NOMO-1 treated with dmso at 0.1 percent for 144 hours (cell line): Measurements from ENCODE around the gene HS2ST1.
"Not testable (repeated sequence)": the region's sequence is repeated elsewhere in the genome, so short reads cannot be mapped to it uniquely, and the experiment has no call there.

ENCODE experiments used
- DNase-seq: peaks from one replicate; lab custom pipeline; 2025; ENCODE audit not compliant: unreplicated experiment; lab: John Stamatoyannopoulos, UW

The HS2ST1 gene

GRCh38 chr1:86965012-86965826 is 50.8 kb downstream of the HS2ST1 start:
- DNase-seq = no peak

GRCh38 chr1:86965827-86966182 is 51.4 kb downstream of the HS2ST1 start:
- DNase-seq = no peak

- no peak for DNase-seq
These were observed 56.5 kb downstream of the HS2ST1 start for GRCh38 chr1:86970938-86971337.

- no peak for DNase-seq
These were observed 57.3 kb downstream of the HS2ST1 start for GRCh38 chr1:86971778-86972177.

- no peak for DNase-seq
These were observed 57.8 kb downstream of the HS2ST1 start for GRCh38 chr1:86972262-86972661.

- DNase-seq = no peak
These were observed 61.6 kb downstream of the HS2ST1 start for GRCh38 chr1:86975993-86976550.

- DNase-seq = no peak
These were observed 62.2 kb downstream of the HS2ST1 start for GRCh38 chr1:86976664-86977063.

- no peak for DNase-seq
These were observed 67.2 kb downstream of the HS2ST1 start for GRCh38 chr1:86981482-86982213.

- not testable (repeated sequence) for DNase-seq
These were observed 69.2 kb downstream of the HS2ST1 start for GRCh38 chr1:86983677-86984076.

- DNase-seq = no peak
These were observed 73.0 kb downstream of the HS2ST1 start for GRCh38 chr1:86987446-86987845.

GRCh38 chr1:86988835-86989234 is 74.4 kb downstream of the HS2ST1 start:
- no peak for DNase-seq

GRCh38 chr1:86989690-86990089 is 75.3 kb downstream of the HS2ST1 start:
- not testable (repeated sequence) for DNase-seq

- DNase-seq = no peak
These were observed 76.4 kb downstream of the HS2ST1 start for GRCh38 chr1:86990826-86991225.

GRCh38 chr1:86991549-86992186 is 77.2 kb downstream of the HS2ST1 start:
- no peak for DNase-seq

- DNase-seq = no peak
These were observed 78.4 kb downstream of the HS2ST1 start for GRCh38 chr1:86992861-86993260.

- no peak for DNase-seq
These were observed 79.0 kb downstream of the HS2ST1 start for GRCh38 chr1:86993269-86993985.

- no peak for DNase-seq
These were observed 79.6 kb downstream of the HS2ST1 start for GRCh38 chr1:86994061-86994460.

GRCh38 chr1:86997538-86997937 is 83.1 kb downstream of the HS2ST1 start:
- no peak for DNase-seq

- no peak for DNase-seq
These were observed 83.8 kb downstream of the HS2ST1 start for GRCh38 chr1:86998280-86998679.

GRCh38 chr1:86998727-86999126 is 84.3 kb downstream of the HS2ST1 start:
- DNase-seq = no peak

- DNase-seq = no peak
These were observed 86.0 kb downstream of the HS2ST1 start for GRCh38 chr1:87000460-87000859.
